A549 (cell line): ENCODE measurements around the gene RNF217. TPM values are rescaled to one million over a fixed set of nuclear protein-coding genes. Genes with fewer than 3 reads are reported as not detected.

Experiments
- ATAC-seq, 2 experiments: fragments of 200-7000 bp in 1 of 2; fragments of >200 bp in 1 of 2; cut with Nextera tagmentation in 1 of 2; cut with Tn5 transposase in 1 of 2; 3 replicates each; pipeline versions ENCODE4 v1.8.0 to v1.9.1; 2018 to 2020; ENCODE audit warnings: mild to moderate bottlenecking in 1 of 2, moderate library complexity in 1 of 2
- CTCF ChIA-PET: fragments of 300-600 bp; sonication (Branson Sonifier 250); formaldehyde crosslinking; extraction: SDS; loops from one replicate; lab custom pipeline; 2021; ENCODE audit warnings: antibody characterized with exemption, inconsistent platforms; lab: Yijun Ruan, JAX
- POLR2A ChIA-PET: fragments of 350-600 bp; formaldehyde crosslinking; extraction: SDS; loops from one replicate; lab custom pipeline; 2021; ENCODE audit warnings: antibody characterized with exemption, inconsistent platforms; lab: Yijun Ruan, JAX
- DNase-seq, 2 experiments: peaks; one replicate each; pipeline versions ENCODE4 v3.0.0 to v3.0.0-alpha.2; 2011 to 2016; ENCODE audit warnings: low read depth in 1 of 2, low spot score in 1 of 2
- FAIRE-seq: peaks from 2 replicates; lab custom pipeline; 2011; peaks lifted over from hg19 to GRCh38; lab: Jason Lieb, UNC
- H3K27ac ChIP-seq, 2 experiments: fragments of >200 bp; sonication (Bioruptor Twin); formaldehyde crosslinking; 3 replicates each; pipeline ENCODE4 v1.5.1; 2016 to 2017
- H3K4me1 ChIP-seq: fragments of >200 bp; sonication (Bioruptor Twin); formaldehyde crosslinking; 3 replicates; pipeline ENCODE4 v1.6.1; 2016
- H3K4me2 ChIP-seq: fragments of >200 bp; sonication (Bioruptor Twin); formaldehyde crosslinking; 3 replicates; pipeline ENCODE4 v1.6.1; 2016
- H3K4me3 ChIP-seq: fragments of >200 bp; sonication (Bioruptor Twin); formaldehyde crosslinking; 3 replicates; pipeline ENCODE4 v1.5.1; 2016
- H3K9me3 ChIP-seq: fragments of >200 bp; sonication (Bioruptor Twin); formaldehyde crosslinking; 3 replicates; pipeline ENCODE4 v1.6.1; 2016
- BHLHE40 ChIP-seq: IDR thresholded peaks from 2 replicates; pipeline ENCODE4 v1.6.1; 2012; ENCODE audit warnings: low read depth, low read length, inconsistent platforms
- CBX2 ChIP-seq: fragments of 200-600 bp; sonication (generic); IDR thresholded peaks from 2 replicates; pipeline ENCODE4 v1.6.1; 2016; ENCODE audit warnings: low read depth, mild to moderate bottlenecking, borderline replicate concordance
- CBX8 ChIP-seq: fragments of 200-600 bp; sonication (generic); IDR thresholded peaks from 2 replicates; pipeline ENCODE4 v1.6.1; 2016
- CHD2 ChIP-seq: fragments of 150-350 bp; IDR thresholded peaks from 2 replicates; pipeline ENCODE4 v1.6.1; 2014; ENCODE audit warnings: low read length; ENCODE audit not compliant: partially characterized antibody
- EHF ChIP-seq: fragments of 250-450 bp; sonication (Bioruptor Pico); IDR thresholded peaks from 2 replicates; pipeline ENCODE4 v1.5.0; 2020; ENCODE audit warnings: mild to moderate bottlenecking
- ELK1 ChIP-seq: fragments of 150-350 bp; IDR thresholded peaks from 2 replicates; pipeline ENCODE4 v1.6.1; 2014; ENCODE audit warnings: low read depth, mild to moderate bottlenecking, low read length
- ESRRA ChIP-seq: fragments of 150-350 bp; IDR thresholded peaks from 2 replicates; pipeline ENCODE4 v1.6.1; 2014; ENCODE audit warnings: mild to moderate bottlenecking, low read length, borderline replicate concordance
- FOSB ChIP-seq: fragments of 250-450 bp; sonication (Bioruptor Pico); IDR thresholded peaks from 2 replicates; pipeline ENCODE4 v1.5.0; 2020; ENCODE audit warnings: mild to moderate bottlenecking, moderate library complexity
- FOXS1 ChIP-seq: fragments of 250-450 bp; sonication (Bioruptor Pico); IDR thresholded peaks from 2 replicates; pipeline ENCODE4 v1.5.0; 2020; ENCODE audit warnings: mild to moderate bottlenecking, moderate library complexity
- GATA3 ChIP-seq: IDR thresholded peaks from 2 replicates; pipeline ENCODE4 v1.6.1; 2012; ENCODE audit warnings: borderline replicate concordance
- HDAC2 ChIP-seq: fragments of 200-600 bp; sonication (generic); IDR thresholded peaks from 2 replicates; pipeline ENCODE4 v1.6.1; 2016
- HEYL ChIP-seq: fragments of 250-450 bp; sonication (Bioruptor Pico); IDR thresholded peaks from 2 replicates; pipeline ENCODE4 v1.8.0; 2021; ENCODE audit warnings: mild to moderate bottlenecking, moderate library complexity
- HOXA7 ChIP-seq: fragments of 250-450 bp; sonication (Bioruptor Pico); IDR thresholded peaks from 2 replicates; pipeline ENCODE4 v1.5.0; 2020; ENCODE audit warnings: mild to moderate bottlenecking, moderate library complexity
- JUN ChIP-seq, 2 experiments: fragments of >200 bp; sonication (Bioruptor Twin); formaldehyde crosslinking; IDR thresholded peaks; 2 replicates in 1 of 2; 3 replicates in 1 of 2; pipeline ENCODE4 v1.6.1; 2016 to 2017
- KDM5A ChIP-seq: fragments of 200-600 bp; sonication (generic); IDR thresholded peaks from 2 replicates; pipeline ENCODE4 v1.6.1; 2016; ENCODE audit warnings: antibody characterized with exemption, mild to moderate bottlenecking
- MYC ChIP-seq: IDR thresholded peaks from 2 replicates; pipeline ENCODE4 v1.6.1; 2012; ENCODE audit warnings: mild to moderate bottlenecking, inconsistent platforms, low read length, improper control_type of control experiment, borderline replicate concordance
- NFE2L2 ChIP-seq: fragments of 150-350 bp; conservative IDR thresholded peaks from 2 replicates; pipeline ENCODE4 v1.6.1; 2014; ENCODE audit warnings: low read length
- NPAS2 ChIP-seq: fragments of 250-450 bp; sonication (Bioruptor Pico); IDR thresholded peaks from 2 replicates; pipeline ENCODE4 v1.8.0; 2022; ENCODE audit warnings: mild to moderate bottlenecking, moderate library complexity, borderline replicate concordance
- NR3C1 ChIP-seq: fragments of >200 bp; sonication (Bioruptor Twin); formaldehyde crosslinking; IDR thresholded peaks from 3 replicates; pipeline ENCODE4 v1.6.1; 2017
- POLR2A ChIP-seq: IDR thresholded peaks from 2 replicates; pipeline ENCODE4 v1.6.1; 2012; ENCODE audit warnings: mild to moderate bottlenecking, low read length
- POLR2AphosphoS2 ChIP-seq: conservative IDR thresholded peaks from 2 replicates; pipeline ENCODE4 v1.6.1; 2012; ENCODE audit warnings: low read length, improper control_type of control experiment, inconsistent platforms
- SMC3 ChIP-seq: fragments of >200 bp; sonication (Bioruptor Twin); formaldehyde crosslinking; IDR thresholded peaks from 3 replicates; pipeline ENCODE4 v1.6.1; 2018; ENCODE audit warnings: inconsistent platforms
- TFCP2L1 ChIP-seq: fragments of 250-450 bp; sonication (Bioruptor Pico); IDR thresholded peaks from 2 replicates; pipeline ENCODE4 v1.5.0; 2021; ENCODE audit warnings: mild to moderate bottlenecking
- ZC3H11A ChIP-seq: fragments of 450-650 bp; IDR thresholded peaks from 2 replicates; pipeline ENCODE4 v1.6.1; 2014; ENCODE audit warnings: antibody characterized with exemption, mild to moderate bottlenecking
- ZSCAN20 ChIP-seq: fragments of 250-450 bp; sonication (Bioruptor Pico); IDR thresholded peaks from 2 replicates; pipeline ENCODE4 v1.8.0; 2022; ENCODE audit warnings: mild to moderate bottlenecking, moderate library complexity
- WGBS: methylation state at CpG from one replicate; pipeline ENCODE4 v1.1.6; 2017; ENCODE audit errors: missing lambda C conversion rate; 5-methylcytosine and 5-hydroxymethylcytosine counted together
- polyA plus RNA-seq, 4 experiments: library from polyadenylated mRNA; depleted of rRNA in 3 of 4; stranded (reverse); fragments of >200 nt; fragmentation: RNase III in 1 of 4; extraction: RNeasy Plus Mini Kit Qiagen cat#74134 plus additional on column Dnase treatment in 1 of 4; gene quantifications; 2 replicates in 3 of 4; 3 replicates in 1 of 4; pipeline ENCODE4 v1.2.3, GENCODE V29; 2011 to 2017
- TF ChIP-seq, protein P1 (sequence below): fragments of >200 bp; sonication (Bioruptor Twin); formaldehyde crosslinking; IDR thresholded peaks from 3 replicates; pipeline ENCODE4 v1.6.1; 2016

The RNF217 gene
- polyA plus RNA-seq, 2 of the 4 experiments (the other 2 are of a cell fraction) = 5.7 to 20.0 TPM

DNA sequence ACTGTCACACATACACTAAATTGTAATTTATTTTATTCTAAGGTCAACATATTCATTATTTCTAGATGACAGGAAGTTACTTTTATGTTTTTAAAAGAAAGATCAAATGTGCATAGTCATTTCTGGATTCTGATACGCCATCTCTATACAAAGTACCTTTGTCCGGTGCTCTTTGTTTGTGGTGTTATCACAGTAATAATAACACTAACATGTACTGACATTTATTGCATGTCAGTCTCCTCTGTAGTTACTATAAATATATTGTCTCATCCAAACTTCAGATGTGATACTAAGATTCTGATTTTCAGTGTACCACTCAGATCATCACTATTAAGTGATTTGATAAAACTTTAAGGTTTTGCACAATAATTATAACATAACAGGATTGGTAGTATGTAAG lies 101.1 kb downstream of the RNF217 start:
- H3K4me1 ChIP-seq = peaks cover 7% of the 10 kb centered on the region; the same call in 1 of the 3 replicates
- ChIA-PET CTCF (no interaction called here), POLR2A (no interaction called here)
- TF ChIP-seq NR3C1 = no peak
- no peak for TF ChIP-seq CBX8
- TF ChIP-seq TFCP2L1 (CRISPR knock-in tag) = no peak
- TF ChIP-seq CBX2 = no peak
- TF ChIP-seq KDM5A = no peak
- no peak for TF ChIP-seq POLR2AphosphoS2
- no peak for TF ChIP-seq HEYL (CRISPR knock-in tag)
- no peak for TF ChIP-seq SMC3
- no peak for DNase-seq
- WGBS = 97% methylated on average over 2 of the region's 2 CpGs
- no peak overlapping the region for H3K4me3 ChIP-seq
- FAIRE-seq = no peak
- no peak overlapping the region for H3K27ac ChIP-seq
- H3K4me2 ChIP-seq = no peak overlapping the region
- ATAC-seq = no peak
- H3K9me3 ChIP-seq = no peaks in the 10 kb centered on the region

- CTCF ChIA-PET = interaction anchor here (1.4 to 1.8 kb wide), 2 partner anchors 22 to 196 kb away, joined by 3 to 4 read pairs; no protein-coding TSS in a partner anchor
- Histone ChIP-seq H3K4me3 (no peak overlapping the region), H3K27ac (no peak overlapping the region), H3K4me2 (no peak overlapping the region), H3K4me1 (no peaks in the 10 kb centered on the region), H3K9me3 (no peaks in the 10 kb centered on the region)
- FAIRE-seq (no peak), ATAC-seq (no peak), DNase-seq (no peak)
- POLR2A ChIA-PET = no interaction called here
- WGBS = 92% methylated on average over 6 of the region's 6 CpGs
- TF ChIP-seq FOSB (no peak), ZC3H11A (no peak), NPAS2 (CRISPR knock-in tag) (no peak), HEYL (CRISPR knock-in tag) (no peak), BHLHE40 (no peak), GATA3 (no peak), FOXS1 (no peak), ZSCAN20 (no peak), POLR2A (no peak), HOXA7 (CRISPR knock-in tag) (no peak), CHD2 (no peak), HDAC2 (no peak), EHF (CRISPR knock-in tag) (no peak), NFE2L2 (no peak), POLR2AphosphoS2 (no peak), MYC (no peak), JUN (IDR thresholded peaks at IDR 0.05) (no peak), ESRRA (no peak), CBX2 (no peak)
- TF ChIP-seq, protein P1, sequence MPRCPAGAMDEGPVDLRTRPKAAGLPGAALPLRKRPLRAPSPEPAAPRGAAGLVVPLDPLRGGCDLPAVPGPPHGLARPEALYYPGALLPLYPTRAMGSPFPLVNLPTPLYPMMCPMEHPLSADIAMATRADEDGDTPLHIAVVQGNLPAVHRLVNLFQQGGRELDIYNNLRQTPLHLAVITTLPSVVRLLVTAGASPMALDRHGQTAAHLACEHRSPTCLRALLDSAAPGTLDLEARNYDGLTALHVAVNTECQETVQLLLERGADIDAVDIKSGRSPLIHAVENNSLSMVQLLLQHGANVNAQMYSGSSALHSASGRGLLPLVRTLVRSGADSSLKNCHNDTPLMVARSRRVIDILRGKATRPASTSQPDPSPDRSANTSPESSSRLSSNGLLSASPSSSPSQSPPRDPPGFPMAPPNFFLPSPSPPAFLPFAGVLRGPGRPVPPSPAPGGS = no peak
Observed at GRCh38 chr6:125066140-125066539, 103.9 kb downstream of the RNF217 start.

GRCh38 chr6:125066964-125067363 lies 104.7 kb downstream of the RNF217 start:
- Histone ChIP-seq H3K4me3 (no peak overlapping the region), H3K4me1 (no peaks in the 10 kb centered on the region), H3K27ac (no peak overlapping the region), H3K4me2 (no peak overlapping the region), H3K9me3 (no peaks in the 10 kb centered on the region)
- ATAC-seq (no peak), DNase-seq (no peak), FAIRE-seq (no peak)
- TF ChIP-seq ELK1 = no peak
- TF ChIP-seq, protein P1 = no peak
- CTCF ChIA-PET = no interaction called here
- WGBS = 93% methylated on average over 3 of the region's 3 CpGs
- POLR2A ChIA-PET = no interaction called here
